Keratinocyte (primary cell): ENCODE measurements around the gene CLECL1. TPM values are rescaled to one million over a fixed set of nuclear protein-coding genes. Genes with fewer than 3 reads are reported as not detected.

Source experiments
- DNase-seq: peaks from one replicate; pipeline ENCODE4 v3.0.0-alpha.2; 2011; ENCODE audit warnings: low read depth, missing footprints, low spot score
- FAIRE-seq: peaks from 2 replicates; lab custom pipeline; 2011; peaks lifted over from hg19 to GRCh38; lab: Jason Lieb, UNC
- H2AFZ ChIP-seq: 2 replicates; pipeline ENCODE4 v1.6.0; 2012; ENCODE audit warnings: low read length, control low read depth, inconsistent platforms; ENCODE audit not compliant: control insufficient read depth
- H3K27ac ChIP-seq: 2 replicates; pipeline ENCODE4 v1.5.1; 2011; ENCODE audit warnings: low read length; ENCODE audit not compliant: control insufficient read depth, insufficient read depth
- H3K27me3 ChIP-seq: 3 replicates; pipeline ENCODE4 v1.6.0; 2011; ENCODE audit warnings: low read length; ENCODE audit not compliant: control insufficient read depth, insufficient read depth; ENCODE audit errors: extremely low read depth
- H3K36me3 ChIP-seq, 2 experiments: 2 replicates in 1 of 2; 3 replicates in 1 of 2; pipeline ENCODE4 v1.5.1; 2011; ENCODE audit warnings: low read length in 2 of 2, mild to moderate bottlenecking in 1 of 2; ENCODE audit not compliant: control insufficient read depth in 2 of 2, insufficient read depth in 2 of 2; ENCODE audit errors: extremely low read depth in 1 of 2
- H3K4me1 ChIP-seq: 3 replicates; pipeline ENCODE4 v1.5.1; 2011; ENCODE audit warnings: low read length; ENCODE audit not compliant: control insufficient read depth, insufficient read depth; ENCODE audit errors: extremely low read depth
- H3K4me2 ChIP-seq: 3 replicates; pipeline ENCODE4 v1.6.0; 2011; ENCODE audit warnings: low read depth, low read length; ENCODE audit not compliant: control insufficient read depth, insufficient read depth; ENCODE audit errors: extremely low read depth
- H3K4me3 ChIP-seq, 3 experiments: fragments of 200-600 bp in 1 of 3; sonication (generic) in 1 of 3; 2 replicates in 2 of 3; 3 replicates in 1 of 3; pipeline ENCODE4 v1.5.1; 2011 to 2016; ENCODE audit warnings: low read length in 3 of 3, mild to moderate bottlenecking in 3 of 3, control low read depth in 2 of 3, inconsistent platforms in 1 of 3, low read depth in 1 of 3, mixed read lengths in 1 of 3, mixed run types in 1 of 3, moderate library complexity in 1 of 3; ENCODE audit not compliant: control insufficient read depth in 2 of 3, insufficient read depth in 2 of 3; ENCODE audit errors: extremely low read depth in 1 of 3
- H3K79me2 ChIP-seq: 2 replicates; pipeline ENCODE4 v1.6.0; 2012; ENCODE audit warnings: low read length; ENCODE audit not compliant: control insufficient read depth, insufficient read depth
- H3K9ac ChIP-seq: 3 replicates; pipeline ENCODE4 v1.6.0; 2011; ENCODE audit warnings: low read length; ENCODE audit not compliant: control insufficient read depth, insufficient read depth; ENCODE audit errors: extremely low read depth
- H3K9me1 ChIP-seq: 3 replicates; pipeline ENCODE4 v1.6.0; 2011; ENCODE audit warnings: low read length; ENCODE audit not compliant: control insufficient read depth, insufficient read depth; ENCODE audit errors: extremely low read depth
- H3K9me3 ChIP-seq: 2 replicates; pipeline ENCODE4 v1.5.1; 2012; ENCODE audit warnings: low read depth, low read length; ENCODE audit not compliant: control insufficient read depth
- H4K20me1 ChIP-seq: 3 replicates; pipeline ENCODE4 v1.6.0; 2011; ENCODE audit warnings: low read length; ENCODE audit not compliant: control insufficient read depth, insufficient read depth; ENCODE audit errors: extremely low read depth
- EZH2 ChIP-seq: IDR thresholded peaks from one replicate; pipeline ENCODE4 v1.6.1; 2012; ENCODE audit warnings: inconsistent platforms, mild to moderate bottlenecking, low read length, moderate library complexity
- dilution Hi-C: fragments of 300-500 bp; cut with MboI; formaldehyde crosslinking; loops from one replicate; pipeline ENCODE4 v1.7.0; 2020; ENCODE audit warnings: low sequenced_read_pairs; ENCODE audit not compliant: extremely low pct_ligation_motif_present
- polyA plus RNA-seq, 5 experiments: library from polyadenylated mRNA; depleted of rRNA in 3 of 5; stranded (reverse) in 3 of 5; stranded (forward) in 1 of 5; unstranded in 1 of 5; fragments of >200 nt; gene quantifications; 1 replicate in 1 of 5; 2 replicates in 3 of 5; 3 replicates in 1 of 5; pipeline versions ENCODE4 v1.2.1 to v1.2.3, GENCODE V29; 2011 to 2012; ENCODE audit warnings: missing spikeins in 2 of 5, low read depth in 1 of 5, low replicate concordance in 1 of 5
- TF ChIP-seq, protein P1 (sequence below), 3 experiments: IDR thresholded peaks in 1 of 3; conservative IDR thresholded peaks in 1 of 3; optimal IDR thresholded peaks in 1 of 3; 2 replicates in 2 of 3; 3 replicates in 1 of 3; pipeline versions ENCODE3 to v1.5.1; 2011; ENCODE audit warnings: low read length in 3 of 3, mild to moderate bottlenecking in 3 of 3, moderate library complexity in 2 of 3, control low read depth in 1 of 3, inconsistent platforms in 1 of 3; ENCODE audit not compliant: insufficient read depth in 2 of 3; ENCODE audit errors: extremely low read depth in 1 of 3

The CLECL1 gene
- polyA plus RNA-seq, 1 donor (not counting 4 experiments of a cell fraction or from before 2014, with no cell fraction given), result not detected

DNA sequence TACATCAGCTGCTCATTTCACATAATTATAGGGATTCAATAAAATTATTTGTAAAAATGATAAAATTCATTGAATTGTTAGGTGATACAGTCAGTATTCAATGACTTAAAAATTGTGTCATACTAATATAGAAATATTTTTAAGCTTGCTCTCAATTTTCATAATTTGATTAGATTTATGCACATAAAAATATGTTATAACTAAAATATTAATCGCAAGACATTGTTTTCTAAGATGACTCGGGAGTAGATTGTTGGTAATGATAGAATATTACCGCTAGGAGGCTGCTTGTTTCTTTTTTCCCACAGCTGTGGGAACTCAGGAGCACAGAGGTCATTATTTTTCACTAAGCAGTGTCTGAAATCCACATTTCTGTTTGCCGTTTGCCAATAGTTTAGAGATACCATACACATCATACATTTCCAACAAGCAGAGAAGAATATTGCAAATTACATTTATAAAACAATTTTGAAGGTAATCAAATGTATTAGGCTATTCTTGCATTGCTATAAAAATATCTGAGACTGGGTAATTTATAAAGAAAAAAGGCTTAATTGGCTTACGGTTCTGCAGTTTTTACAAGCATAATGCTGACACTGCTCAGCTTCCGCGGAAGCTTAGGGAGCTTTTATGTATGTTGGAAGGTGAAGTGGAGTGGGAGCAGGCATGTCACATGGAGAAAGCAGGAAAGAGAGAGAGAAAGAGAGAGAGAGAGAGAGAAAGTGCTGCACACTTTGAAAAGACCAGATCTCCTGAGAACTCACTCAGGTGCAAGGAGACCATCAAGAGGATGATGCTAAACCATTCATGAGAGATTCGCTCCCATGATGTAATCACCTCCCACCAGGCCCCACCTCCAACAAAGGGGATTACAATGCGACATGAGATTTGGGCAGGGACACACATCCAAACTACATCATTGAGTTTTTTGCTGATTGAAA is 18.6 kb upstream of the CLECL1 start:
- H3K4me1 ChIP-seq, result no peaks in the 10 kb centered on the region
- no peaks in the 10 kb centered on the region for H3K79me2 ChIP-seq
- H3K27ac ChIP-seq, result no peak overlapping the region
- TF ChIP-seq, protein P1, sequence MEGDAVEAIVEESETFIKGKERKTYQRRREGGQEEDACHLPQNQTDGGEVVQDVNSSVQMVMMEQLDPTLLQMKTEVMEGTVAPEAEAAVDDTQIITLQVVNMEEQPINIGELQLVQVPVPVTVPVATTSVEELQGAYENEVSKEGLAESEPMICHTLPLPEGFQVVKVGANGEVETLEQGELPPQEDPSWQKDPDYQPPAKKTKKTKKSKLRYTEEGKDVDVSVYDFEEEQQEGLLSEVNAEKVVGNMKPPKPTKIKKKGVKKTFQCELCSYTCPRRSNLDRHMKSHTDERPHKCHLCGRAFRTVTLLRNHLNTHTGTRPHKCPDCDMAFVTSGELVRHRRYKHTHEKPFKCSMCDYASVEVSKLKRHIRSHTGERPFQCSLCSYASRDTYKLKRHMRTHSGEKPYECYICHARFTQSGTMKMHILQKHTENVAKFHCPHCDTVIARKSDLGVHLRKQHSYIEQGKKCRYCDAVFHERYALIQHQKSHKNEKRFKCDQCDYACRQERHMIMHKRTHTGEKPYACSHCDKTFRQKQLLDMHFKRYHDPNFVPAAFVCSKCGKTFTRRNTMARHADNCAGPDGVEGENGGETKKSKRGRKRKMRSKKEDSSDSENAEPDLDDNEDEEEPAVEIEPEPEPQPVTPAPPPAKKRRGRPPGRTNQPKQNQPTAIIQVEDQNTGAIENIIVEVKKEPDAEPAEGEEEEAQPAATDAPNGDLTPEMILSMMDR (optimal IDR thresholded peaks at IDR 0.05 in 1 of 3, IDR thresholded peaks at IDR 0.05 in 1 of 3, conservative IDR thresholded peaks at IDR 0.05 in 1 of 3; ENCODE audit: extremely low read depth in 1 of 3, insufficient read depth in 2 of 3, low read length in 3 of 3), result peak in 2 of 3 experiments; percentile 22 to 31
- no peak for TF ChIP-seq EZH2
- H3K36me3 ChIP-seq, result no peaks in the 10 kb centered on the region
- H3K4me2 ChIP-seq, result no peak overlapping the region
- no peak overlapping the region for H2AFZ ChIP-seq
- H3K27me3 ChIP-seq, result no peaks in the 10 kb centered on the region
- no peaks in the 10 kb centered on the region for H3K9me3 ChIP-seq
- FAIRE-seq, result peak; percentile 17
- no peak overlapping the region for H3K9ac ChIP-seq
- no peak for DNase-seq
- no peaks in the 10 kb centered on the region for H4K20me1 ChIP-seq
- dilution Hi-C loops, result no loop called here
- no peaks in the 10 kb centered on the region for H3K9me1 ChIP-seq
- H3K4me3 ChIP-seq, result no peak overlapping the region

DNA sequence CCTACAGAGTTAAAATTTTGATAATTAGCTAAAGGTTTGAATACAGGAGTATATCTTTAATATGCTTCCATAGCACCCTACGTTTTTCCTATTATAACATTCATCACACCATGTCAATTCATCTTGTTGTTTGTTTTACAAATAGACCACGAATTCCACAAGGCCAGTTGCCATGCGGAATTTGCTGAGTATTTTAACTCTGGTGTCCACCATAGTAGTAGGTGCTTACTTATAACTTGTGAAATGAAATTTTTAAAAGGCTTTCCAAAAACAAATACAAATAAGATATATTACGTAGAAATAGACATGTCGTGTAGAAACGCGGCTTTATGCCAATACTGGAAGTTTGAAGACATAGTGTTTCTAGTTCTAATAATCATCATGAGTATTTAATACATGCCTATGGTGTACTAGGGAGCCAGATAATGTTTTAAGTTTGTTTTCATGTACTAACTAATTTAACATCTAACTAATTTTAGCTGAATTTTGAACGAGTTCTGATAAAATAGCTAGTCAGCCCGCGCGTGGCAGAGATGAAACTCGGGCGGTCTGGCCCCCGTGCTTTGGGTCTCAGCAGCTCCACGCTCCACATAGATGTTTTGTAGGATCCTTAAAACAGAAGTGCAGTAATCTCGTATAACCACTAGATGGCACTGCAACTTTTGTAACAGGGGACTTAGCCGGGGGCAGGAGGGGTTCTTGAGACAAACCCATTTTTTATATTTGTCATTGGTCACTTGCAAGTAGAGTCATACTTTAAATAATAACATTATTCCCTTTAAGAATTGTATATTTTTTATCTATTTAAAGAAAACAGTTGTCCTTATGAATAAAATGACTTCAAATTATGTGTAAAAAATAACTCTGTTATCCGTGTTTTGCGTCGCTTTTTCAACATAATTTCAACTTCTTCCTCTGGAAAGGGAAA is 17.6 kb upstream of the CLECL1 start:
- Histone ChIP-seq H3K9me1 (no peaks in the 10 kb centered on the region), H2AFZ (peak overlapping the region; percentile 10), H3K4me2 (peak overlapping the region; percentile 72), H3K27me3 (no peaks in the 10 kb centered on the region), H3K4me1 (no peaks in the 10 kb centered on the region), H4K20me1 (no peaks in the 10 kb centered on the region), H3K4me3 (no peak overlapping the region), H3K9me3 (no peaks in the 10 kb centered on the region), H3K27ac (no peak overlapping the region), H3K9ac (no peak overlapping the region), H3K36me3 (no peaks in the 10 kb centered on the region), H3K79me2 (no peaks in the 10 kb centered on the region)
- no peak for FAIRE-seq
- TF ChIP-seq EZH2, result no peak
- TF ChIP-seq, protein P1 (optimal IDR thresholded peaks at IDR 0.05 in 1 of 3, IDR thresholded peaks at IDR 0.05 in 1 of 3, conservative IDR thresholded peaks at IDR 0.05 in 1 of 3; ENCODE audit: extremely low read depth in 1 of 3, insufficient read depth in 2 of 3, low read length in 3 of 3), result peak; percentile 67 to 73 (median 71)
- DNase-seq, result peak; percentile 28
- dilution Hi-C loops, result no loop called here
